ENCODE measurements around the gene LRG1. TPM values are rescaled to one million over a fixed set of nuclear protein-coding genes. Genes with fewer than 3 reads are reported as not detected.

The LRG1 gene
- total and polyA plus RNA-seq, 2 donors: 3.9 to 4.6 TPM

Other genes with a start within 250 kb of the LRG1 start
- 0.48 TPM for gene TMIGD2, start 237.6 kb downstream of the LRG1 start, total RNA-seq
- gene TMIGD2, start 237.6 kb downstream of the LRG1 start, polyA plus RNA-seq: 0.58 TPM
- 1.6 TPM for gene FSD1, start 235.4 kb downstream of the LRG1 start, total RNA-seq
- gene FSD1, start 235.4 kb downstream of the LRG1 start, polyA plus RNA-seq: 0.49 TPM
- gene STAP2, start 201.2 kb downstream of the LRG1 start, total RNA-seq: 14.4 TPM
- 12.4 TPM for gene STAP2, start 201.2 kb downstream of the LRG1 start, polyA plus RNA-seq
- 7.2 TPM for gene MPND, start 196.5 kb downstream of the LRG1 start, total RNA-seq
- gene MPND, start 196.5 kb downstream of the LRG1 start, polyA plus RNA-seq: 24.5 TPM
- gene SH3GL1, start 139.5 kb downstream of the LRG1 start, total RNA-seq: 18.6 TPM
- 88.3 TPM for gene SH3GL1, start 139.5 kb downstream of the LRG1 start, polyA plus RNA-seq
- 9.0 TPM for gene CHAF1A, start 137.4 kb downstream of the LRG1 start, total RNA-seq
- gene CHAF1A, start 137.4 kb downstream of the LRG1 start, polyA plus RNA-seq: 7.0 TPM
- gene UBXN6, start 82.2 kb downstream of the LRG1 start, total RNA-seq: 39.5 TPM
- 135 TPM for gene UBXN6, start 82.2 kb downstream of the LRG1 start, polyA plus RNA-seq
- 22.2 TPM for gene HDGFL2, start 67.7 kb downstream of the LRG1 start, total RNA-seq
- 51.4 TPM for gene HDGFL2, start 67.7 kb downstream of the LRG1 start, polyA plus RNA-seq
- 14.0 TPM for gene PLIN4, start 21.6 kb downstream of the LRG1 start, total RNA-seq
- 55.7 TPM for gene PLIN4, start 21.6 kb downstream of the LRG1 start, polyA plus RNA-seq
- gene PLIN5, start 4.8 kb downstream of the LRG1 start, total RNA-seq: 1.4 TPM
- gene PLIN5, start 4.8 kb downstream of the LRG1 start, polyA plus RNA-seq: 5.7 TPM
- gene SEMA6B, start 19.6 kb upstream of the LRG1 start, total RNA-seq: 5.4 TPM
- 14.1 TPM for gene SEMA6B, start 19.6 kb upstream of the LRG1 start, polyA plus RNA-seq
- gene TNFAIP8L1, start 99.5 kb upstream of the LRG1 start, total RNA-seq: 6.6 TPM
- gene TNFAIP8L1, start 99.5 kb upstream of the LRG1 start, polyA plus RNA-seq: 9.9 TPM
- gene MYDGF, start 130.3 kb upstream of the LRG1 start, total RNA-seq: 49.3 TPM
- 104 TPM for gene MYDGF, start 130.3 kb upstream of the LRG1 start, polyA plus RNA-seq
- 13.6 TPM for gene DPP9, start 183.8 kb upstream of the LRG1 start, total RNA-seq
- 37.3 TPM for gene DPP9, start 183.8 kb upstream of the LRG1 start, polyA plus RNA-seq

All from urinary bladder (tissue), 2 donors.